Osteocyte (in vitro differentiated cells): ENCODE measurements around the gene SLC39A12. TPM values are rescaled to one million over a fixed set of nuclear protein-coding genes. Genes with fewer than 3 reads are reported as not detected.

ENCODE experiments used
- DNase-seq: peaks from one replicate; pipeline ENCODE4 v3.0.0; 2021; ENCODE audit warnings: mixed read lengths; ENCODE audit not compliant: unreplicated experiment; ENCODE audit errors: extremely low spot score
- H3K27ac Mint-ChIP-seq: one replicate; pipeline ENCODE4 v1.8.0; 2021; ENCODE audit warnings: mild to moderate bottlenecking, mixed read lengths; ENCODE audit not compliant: unreplicated experiment
- H3K27me3 Mint-ChIP-seq: one replicate; pipeline ENCODE4 v1.8.0; 2021; ENCODE audit warnings: mixed read lengths; ENCODE audit not compliant: unreplicated experiment
- H3K36me3 Mint-ChIP-seq: one replicate; pipeline ENCODE4 v1.8.0; 2021; ENCODE audit warnings: mixed read lengths; ENCODE audit not compliant: unreplicated experiment
- H3K4me1 Mint-ChIP-seq: one replicate; pipeline ENCODE4 v1.8.0; 2021; ENCODE audit warnings: mixed read lengths; ENCODE audit not compliant: unreplicated experiment
- H3K4me3 Mint-ChIP-seq: one replicate; pipeline ENCODE4 v1.8.0; 2021; ENCODE audit warnings: mild to moderate bottlenecking, moderate library complexity, mixed read lengths; ENCODE audit not compliant: unreplicated experiment
- H3K9me3 Mint-ChIP-seq: one replicate; pipeline ENCODE4 v1.8.0; 2021; ENCODE audit warnings: mixed read lengths; ENCODE audit not compliant: unreplicated experiment
- CTCF ChIP-seq: fragments of 200-600 bp; sonication (generic); IDR thresholded peaks from 2 replicates; pipeline ENCODE4 v1.5.0; 2021; ENCODE audit warnings: antibody characterized with exemption, mild to moderate bottlenecking, moderate library complexity
- long read RNA-seq: library from polyadenylated mRNA; unstranded; transcript quantifications from one replicate; pipeline ENCODE4 v2.0.0, GENCODE V29; 2021
- total RNA-seq: library from RNA; stranded (reverse); gene quantifications from 2 replicates; pipeline ENCODE4 v1.2.1, GENCODE V29; 2021

SLC39A12 gene
- total RNA-seq, result not detected in 2 replicates
- long read RNA-seq, result 0 reads

DNA sequence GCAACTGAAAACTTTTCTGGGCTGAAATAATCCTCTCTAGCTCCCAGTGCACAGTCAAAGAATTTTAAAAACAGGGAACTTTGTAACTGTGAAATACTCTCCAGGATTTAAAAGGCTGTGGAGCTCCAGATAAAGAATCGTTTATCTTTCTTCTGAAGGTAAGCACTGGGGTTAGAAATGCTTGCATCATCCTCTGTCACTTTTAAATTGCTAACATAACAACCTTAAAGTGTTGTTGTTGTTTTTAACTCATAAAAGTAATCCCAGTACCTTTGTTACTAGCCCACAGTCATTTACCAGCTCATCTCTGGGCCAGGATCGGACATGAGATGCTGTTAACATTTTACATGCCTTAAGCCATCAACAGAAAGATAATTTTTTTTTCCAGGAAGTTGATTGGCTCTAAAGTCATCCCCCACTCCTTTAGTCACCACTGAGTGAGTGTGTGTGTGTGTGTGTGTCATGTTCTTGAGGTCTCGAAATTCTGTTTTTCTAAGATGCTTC is at the start of gene SLC39A12:
TSS of gene SLC39A12 (plus strand) at position 51 of the 504 bp plus-strand sequence. CDS start 1,359 bp downstream, outside the sequence.
- TF ChIP-seq CTCF, result no peak
- Mint-ChIP-seq H3K4me1 (peaks cover 10% of the 10 kb centered on the region), H3K4me3 (no peak within 1 kb of the TSS), H3K36me3 (no peaks in the 10 kb centered on the region), H3K9me3 (no peaks in the 10 kb centered on the region), H3K27ac (no peak within 1 kb of the TSS), H3K27me3 (no peaks in the 10 kb centered on the region)
- DNase-seq, result no peak

GRCh38 chr10:17904564-17904963 is 47.2 kb upstream of the SLC39A12 start:
- no peak for TF ChIP-seq CTCF
- peaks cover 38% of the 10 kb centered on the region for H3K27me3 Mint-ChIP-seq
- H3K27ac Mint-ChIP-seq, result no peak overlapping the region
- H3K4me3 Mint-ChIP-seq, result no peak overlapping the region
- H3K4me1 Mint-ChIP-seq, result no peaks in the 10 kb centered on the region
- no peaks in the 10 kb centered on the region for H3K9me3 Mint-ChIP-seq
- no peak for DNase-seq
- no peaks in the 10 kb centered on the region for H3K36me3 Mint-ChIP-seq

DNA sequence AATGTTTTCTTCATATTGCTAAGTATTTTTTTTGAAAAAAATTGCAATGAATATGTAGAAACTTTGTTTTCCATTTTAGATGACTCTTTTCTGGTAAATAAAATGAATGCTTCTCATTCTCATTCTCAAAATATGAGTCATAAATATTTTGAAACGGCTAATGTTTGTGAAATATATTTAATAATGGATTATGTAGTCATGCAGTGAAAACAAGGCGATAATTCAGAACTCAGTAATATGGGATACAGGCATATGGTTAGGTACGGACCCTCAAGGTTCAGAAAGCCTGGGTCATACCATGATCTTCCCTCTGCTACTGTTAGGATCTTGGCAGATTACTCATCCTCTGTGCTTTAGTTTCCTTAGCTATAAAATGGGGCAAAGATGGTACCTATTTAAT is 46.2 kb upstream of the SLC39A12 start:
- no peaks in the 10 kb centered on the region for H3K4me1 Mint-ChIP-seq
- no peak overlapping the region for H3K4me3 Mint-ChIP-seq
- no peak for TF ChIP-seq CTCF
- no peak overlapping the region for H3K27ac Mint-ChIP-seq
- H3K36me3 Mint-ChIP-seq, result no peaks in the 10 kb centered on the region
- H3K27me3 Mint-ChIP-seq, result peaks cover 40% of the 10 kb centered on the region
- no peak for DNase-seq
- no peaks in the 10 kb centered on the region for H3K9me3 Mint-ChIP-seq

- no peak for TF ChIP-seq CTCF
- Mint-ChIP-seq H3K27ac (no peak overlapping the region), H3K4me3 (no peak overlapping the region), H3K36me3 (no peaks in the 10 kb centered on the region), H3K27me3 (peaks cover 39% of the 10 kb centered on the region), H3K4me1 (no peaks in the 10 kb centered on the region), H3K9me3 (no peaks in the 10 kb centered on the region)
- DNase-seq, result no peak
These were observed 45.7 kb upstream of the SLC39A12 start for GRCh38 chr10:17906002-17906401.

DNA sequence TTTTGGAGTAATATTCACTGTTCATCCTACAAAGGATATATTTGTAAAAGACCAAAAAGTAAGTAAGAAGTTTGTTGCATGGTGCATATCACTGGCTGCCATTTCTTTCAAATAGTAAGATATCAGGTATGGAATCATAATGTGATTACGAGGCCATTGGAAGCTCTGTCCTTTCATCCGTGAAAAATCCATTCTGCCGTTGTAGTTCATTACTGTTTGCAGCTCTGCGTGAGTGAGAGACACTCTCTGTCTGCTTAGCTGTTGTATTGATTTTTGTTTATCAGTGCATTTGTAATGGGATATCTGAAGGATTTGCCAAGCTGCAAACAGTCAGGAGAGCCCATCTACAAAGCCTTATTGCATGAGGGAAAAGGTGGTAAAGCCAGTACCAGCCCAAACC is 44.1 kb upstream of the SLC39A12 start:
- no peaks in the 10 kb centered on the region for H3K9me3 Mint-ChIP-seq
- H3K4me3 Mint-ChIP-seq, result no peak overlapping the region
- H3K4me1 Mint-ChIP-seq, result no peaks in the 10 kb centered on the region

More for the DNA sequence above, 44.1 kb upstream of the SLC39A12 start:
- TF ChIP-seq CTCF, result no peak
- no peak for DNase-seq
- Mint-ChIP-seq H3K27me3 (peaks cover 33% of the 10 kb centered on the region), H3K27ac (no peak overlapping the region), H3K36me3 (no peaks in the 10 kb centered on the region)
